H1 (cell line): ENCODE measurements around the gene AP4M1. TPM values are rescaled to one million over a fixed set of nuclear protein-coding genes. Genes with fewer than 3 reads are reported as not detected.

Source experiments
- CTCF ChIA-PET: fragments of 300-600 bp; sonication (Branson Sonifier 250); formaldehyde crosslinking; loops from one replicate; lab custom pipeline; 2021; ENCODE audit not compliant: partially characterized antibody; lab: Charles Lee
- POLR2A ChIA-PET: fragments of 300-600 bp; sonication (Branson Sonifier 250); formaldehyde crosslinking; loops from one replicate; lab custom pipeline; 2021; ENCODE audit warnings: inconsistent platforms; ENCODE audit not compliant: partially characterized antibody; lab: Charles Lee
- DNase-seq, 2 experiments: peaks; one replicate each; pipeline versions ENCODE4 v3.0.0 to v3.0.0-alpha.2; 2010 to 2022; ENCODE audit warnings: low spot score in 2 of 2, low read depth in 1 of 2, mixed read lengths in 1 of 2
- FAIRE-seq: peaks from 2 replicates; lab custom pipeline; 2011; peaks lifted over from hg19 to GRCh38; lab: Jason Lieb, UNC
- H2AFZ ChIP-seq: 2 replicates; pipeline ENCODE4 v1.8.1; 2012; ENCODE audit warnings: low read length, inconsistent platforms
- H2AK5ac ChIP-seq: 2 replicates; pipeline ENCODE4 v1.6.1; 2013; ENCODE audit warnings: low read depth, low read length
- H2BK120ac ChIP-seq: replicated peaks from 2 replicates; pipeline ENCODE3; 2013; ENCODE audit warnings: low read depth, low read length, inconsistent platforms
- H2BK12ac ChIP-seq: 2 replicates; pipeline ENCODE4 v1.6.1; 2013; ENCODE audit warnings: low read depth, low read length
- H2BK15ac ChIP-seq: 2 replicates; pipeline ENCODE4 v1.6.1; 2013; ENCODE audit warnings: low read length
- H2BK20ac ChIP-seq: 2 replicates; pipeline ENCODE4 v1.6.1; 2013; ENCODE audit warnings: low read length
- H2BK5ac ChIP-seq: 2 replicates; pipeline ENCODE4 v1.6.1; 2013; ENCODE audit warnings: low read depth, low read length
- H3K14ac ChIP-seq: 2 replicates; pipeline ENCODE4 v1.6.1; 2013; ENCODE audit warnings: inconsistent platforms; ENCODE audit not compliant: insufficient read length
- H3K18ac ChIP-seq: 2 replicates; pipeline ENCODE4 v1.6.1; 2013; ENCODE audit warnings: low read length; ENCODE audit errors: extremely low read depth
- H3K23ac ChIP-seq: 2 replicates; pipeline ENCODE4 v1.6.1; 2013; ENCODE audit warnings: inconsistent platforms; ENCODE audit not compliant: insufficient read length
- H3K23me2 ChIP-seq: 2 replicates; pipeline ENCODE4 v1.6.1; 2013; ENCODE audit warnings: low read depth, low read length
- H3K27ac ChIP-seq: 2 replicates; pipeline ENCODE4 v1.6.1; 2011; ENCODE audit warnings: low read depth, low read length, inconsistent platforms
- H3K27me3 ChIP-seq, 4 experiments: replicated peaks in 1 of 4; 1 replicate in 1 of 4; 2 replicates in 3 of 4; pipeline versions ENCODE4 v1.6.1 to v1.8.1; 2011 to 2013; ENCODE audit warnings: low read length in 3 of 4, mild to moderate bottlenecking in 3 of 4, inconsistent platforms in 2 of 4, mixed read lengths in 2 of 4, moderate library complexity in 1 of 4; ENCODE audit not compliant: control insufficient read depth in 3 of 4, insufficient read depth in 3 of 4; ENCODE audit errors: extremely low read depth in 1 of 4
- H3K36me3 ChIP-seq, 4 experiments: 2 replicates each; pipeline versions ENCODE4 v1.6.1 to v1.8.1; 2011 to 2013; ENCODE audit warnings: mild to moderate bottlenecking in 4 of 4, low read length in 3 of 4, moderate library complexity in 2 of 4, control low read depth in 1 of 4, inconsistent platforms in 1 of 4; ENCODE audit not compliant: insufficient read depth in 4 of 4, control insufficient read depth in 2 of 4
- H3K4ac ChIP-seq: replicated peaks from 2 replicates; pipeline ENCODE3; 2013; ENCODE audit warnings: low read length, low read depth, mixed read lengths, inconsistent platforms; ENCODE audit not compliant: insufficient read length
- H3K4me1 ChIP-seq, 4 experiments: replicated peaks in 1 of 4; 1 replicate in 1 of 4; 2 replicates in 3 of 4; pipeline versions ENCODE4 v1.6.1 to v1.8.1; 2011 to 2013; ENCODE audit warnings: low read length in 3 of 4, inconsistent platforms in 2 of 4, mixed read lengths in 1 of 4; ENCODE audit not compliant: insufficient read depth in 4 of 4, control insufficient read depth in 3 of 4
- H3K4me2 ChIP-seq, 2 experiments: 2 replicates each; pipeline versions ENCODE4 v1.6.1 to v1.8.1; 2011 to 2013; ENCODE audit warnings: low read depth in 2 of 2, low read length in 2 of 2, control low read depth in 1 of 2, inconsistent platforms in 1 of 2, mild to moderate bottlenecking in 1 of 2; ENCODE audit not compliant: insufficient read depth in 1 of 2
- H3K4me3 ChIP-seq, 4 experiments: fragments of 200-600, 300-600 bp in 1 of 4; sonication (generic), shearing (Covaris generic), sonication (Bioruptor Twin) in 1 of 4; 2 replicates each; pipeline versions ENCODE4 v1.5.1 to v1.8.1; 2011 to 2016; ENCODE audit warnings: low read length in 4 of 4, low read depth in 3 of 4, control low read depth in 2 of 4, inconsistent platforms in 2 of 4, mild to moderate bottlenecking in 2 of 4, mixed read lengths in 1 of 4, moderate library complexity in 1 of 4; ENCODE audit not compliant: insufficient read depth in 2 of 4; ENCODE audit errors: extremely low read depth in 1 of 4
- H3K56ac ChIP-seq: replicated peaks from 2 replicates; pipeline ENCODE3; 2013; ENCODE audit warnings: low read depth, mild to moderate bottlenecking, mixed read lengths, low read length, inconsistent platforms; ENCODE audit not compliant: insufficient read length
- H3K79me1 ChIP-seq: 2 replicates; pipeline ENCODE4 v1.6.1; 2013; ENCODE audit warnings: low read depth, low read length, control low read depth
- H3K79me2 ChIP-seq, 2 experiments: 2 replicates each; pipeline versions ENCODE4 v1.6.1 to v1.8.1; 2012 to 2013; ENCODE audit warnings: low read length in 2 of 2, mild to moderate bottlenecking in 2 of 2, inconsistent platforms in 1 of 2; ENCODE audit not compliant: insufficient read depth in 2 of 2, control insufficient read depth in 1 of 2
- H3K9ac ChIP-seq, 4 experiments: replicated peaks in 1 of 4; 1 replicate in 1 of 4; 2 replicates in 3 of 4; pipeline versions ENCODE4 v1.6.1 to v1.8.1; 2011 to 2013; ENCODE audit warnings: low read depth in 3 of 4, low read length in 3 of 4, control low read depth in 2 of 4, mild to moderate bottlenecking in 2 of 4, moderate library complexity in 2 of 4, inconsistent platforms in 1 of 4; ENCODE audit errors: extremely low read depth in 1 of 4
- H3K9me3 ChIP-seq, 2 experiments: 2 replicates each; pipeline versions ENCODE4 v1.6.1 to v1.8.1; 2012 to 2013; ENCODE audit warnings: mild to moderate bottlenecking in 2 of 2, moderate library complexity in 2 of 2, control low read depth in 1 of 2, inconsistent platforms in 1 of 2, low read depth in 1 of 2, low read length in 1 of 2, mixed read lengths in 1 of 2; ENCODE audit not compliant: insufficient read depth in 2 of 2
- H4K20me1 ChIP-seq, 2 experiments: replicated peaks in 1 of 2; 2 replicates each; pipeline versions ENCODE3 to v1.8.1; 2011 to 2013; ENCODE audit warnings: inconsistent platforms in 2 of 2, low read length in 2 of 2, mild to moderate bottlenecking in 1 of 2; ENCODE audit not compliant: insufficient read depth in 2 of 2, control insufficient read depth in 1 of 2
- H4K5ac ChIP-seq: 2 replicates; pipeline ENCODE4 v1.6.1; 2013; ENCODE audit warnings: low read length, low read depth, mixed read lengths, inconsistent platforms; ENCODE audit not compliant: insufficient read length
- H4K8ac ChIP-seq: 2 replicates; pipeline ENCODE4 v1.8.0; 2013; ENCODE audit warnings: mild to moderate bottlenecking, moderate library complexity, low read length, inconsistent platforms; ENCODE audit not compliant: insufficient read depth; ENCODE audit errors: extremely low read depth
- H4K91ac ChIP-seq: replicated peaks from 2 replicates; pipeline ENCODE3; 2013; ENCODE audit warnings: low read length, mixed read lengths, inconsistent platforms; ENCODE audit not compliant: insufficient read length
- ATF3 ChIP-seq: IDR thresholded peaks from 2 replicates; pipeline ENCODE4 v1.6.1; 2011; ENCODE audit warnings: low read depth, mild to moderate bottlenecking, low read length; ENCODE audit not compliant: insufficient read depth
- CHD1 ChIP-seq: IDR thresholded peaks from 2 replicates; pipeline ENCODE4 v1.6.1; 2012; ENCODE audit warnings: low read depth, low read length, improper control_type of control experiment
- GTF2F1 ChIP-seq: IDR thresholded peaks from 2 replicates; pipeline ENCODE4 v1.6.1; 2012; ENCODE audit warnings: low read depth, low read length, improper control_type of control experiment, borderline replicate concordance
- NANOG ChIP-seq: IDR thresholded peaks from 2 replicates; pipeline ENCODE4 v1.6.1; 2011; ENCODE audit warnings: low read length, low read depth, mild to moderate bottlenecking, inconsistent platforms; ENCODE audit not compliant: insufficient read depth, poor library complexity, severe bottlenecking
- SIRT6 ChIP-seq: IDR thresholded peaks from one replicate; pipeline ENCODE4 v1.7.1; 2012; ENCODE audit warnings: low read length, inconsistent platforms
- SRF ChIP-seq: IDR thresholded peaks from 2 replicates; pipeline ENCODE4 v1.6.1; 2011; ENCODE audit warnings: mild to moderate bottlenecking, low read depth, low read length, moderate library complexity
- TAF7 ChIP-seq: optimal IDR thresholded peaks from 2 replicates; pipeline ENCODE3; 2011; ENCODE audit warnings: low read depth, mild to moderate bottlenecking, inconsistent platforms, low read length, moderate library complexity, borderline replicate concordance
- TCF12 ChIP-seq: IDR thresholded peaks from 2 replicates; pipeline ENCODE4 v1.6.1; 2011; ENCODE audit warnings: low read depth, mild to moderate bottlenecking, low read length
- WGBS, 2 experiments: shearing (Covaris generic) in 1 of 2; methylation state at CpG; one replicate each; pipeline versions ENCODE4 v1.1.6 to v1.1.7; 2013 to 2015; ENCODE audit warnings: low lambda C conversion rate in 2 of 2, mixed read lengths in 2 of 2, inconsistent platforms in 1 of 2, low coverage in 1 of 2, missing lambda C conversion rate in 1 of 2; ENCODE audit not compliant: insufficient replicate concordance in 2 of 2, insufficient coverage in 1 of 2, insufficient read length in 1 of 2; ENCODE audit errors: extremely low coverage in 1 of 2, missing lambda C conversion rate in 1 of 2; 5-methylcytosine and 5-hydroxymethylcytosine counted together
- polyA plus RNA-seq, 7 experiments: library from polyadenylated mRNA; depleted of rRNA in 3 of 7; stranded (reverse) in 5 of 7; unstranded in 2 of 7; fragments of >200 nt in 5 of 7; fragments of 200-250 nt in 2 of 7; gene quantifications; 1 replicate in 5 of 7; 2 replicates in 1 of 7; 4 replicates in 1 of 7; pipeline versions ENCODE4 v1.2.1 to v1.2.3, GENCODE V29; 2011 to 2013; ENCODE audit warnings: missing spikeins in 2 of 7, mixed read lengths in 2 of 7
- total RNA-seq: library from RNA; stranded (reverse); fragmentation: NEBNext Ultra II Directional; extraction: Animal tissue kit (Norgen Biotek cat#: 25700); gene quantifications from 2 replicates; pipeline ENCODE4 v1.2.1, GENCODE V29; 2021
- TF ChIP-seq, protein P1 (sequence below): IDR thresholded peaks from 2 replicates; pipeline ENCODE4 v1.6.1; 2011; ENCODE audit warnings: low read length, improper control_type of control experiment

The AP4M1 gene
- total and polyA plus RNA-seq, 2 of the 8 experiments (the other 6 are each of a cell fraction or from before 2014, with no cell fraction given) = 15.2 to 16.6 TPM

DNA sequence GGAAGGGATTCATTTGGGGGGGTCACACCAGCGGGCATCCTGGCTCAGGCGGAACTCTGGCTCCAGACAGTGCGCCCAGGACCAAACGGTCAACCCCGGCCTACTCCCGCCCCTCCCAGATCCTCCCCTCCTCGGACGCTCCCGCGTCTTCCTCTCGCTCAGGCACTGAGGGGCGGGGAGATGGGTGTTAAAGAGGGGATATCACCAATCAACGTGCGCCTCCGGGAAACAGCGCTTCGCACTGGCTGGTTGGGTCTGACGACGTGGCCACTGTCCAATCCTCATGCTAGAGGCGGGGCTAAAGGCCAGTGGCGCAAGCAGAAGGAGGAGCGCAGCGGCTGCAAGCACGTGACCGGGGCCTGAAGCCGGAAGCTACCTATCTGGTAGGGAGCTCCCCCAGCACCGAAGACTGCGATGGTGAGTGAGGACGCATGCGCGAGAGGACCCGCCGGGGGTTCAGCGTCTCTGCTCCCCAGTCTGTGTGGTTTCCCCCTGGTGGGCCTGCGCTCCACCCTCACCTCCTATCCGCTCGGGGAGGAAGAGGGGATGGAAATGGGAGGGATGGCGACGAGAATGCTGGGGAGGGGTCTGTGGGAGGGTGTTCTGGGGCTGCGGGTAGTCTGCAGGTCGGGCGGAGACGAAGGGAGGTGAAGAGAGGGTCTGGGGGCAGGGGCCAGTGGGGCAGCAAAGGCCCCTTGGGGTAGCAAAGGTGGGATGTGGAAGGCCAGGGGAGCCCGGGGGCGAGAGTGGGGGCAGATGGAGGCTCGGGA is 47.3 kb downstream of the AP4M1 start, which contains the start of gene LAMTOR4:
TSS of gene LAMTOR4 (plus strand) at position 360 of the 770 bp plus-strand sequence. CDS start at position 415, 55 bp downstream.
- Histone ChIP-seq H2BK120ac (no peak within 1 kb of the TSS), H2AK5ac (no peak within 1 kb of the TSS), H3K4ac (peak within 1 kb of the TSS; percentile 96), H3K36me3 (peaks cover 2 to 14% (median 8%) of the 10 kb centered on the region in 4 experiments; a peak in 5 of 8 replicates), H3K79me1 (no peaks in the 10 kb centered on the region; the same call in 1 of the 2 replicates), H3K4me2 (peak within 1 kb of the TSS; percentile 55 to 80), H3K23ac (no peak within 1 kb of the TSS), H4K5ac (peak within 1 kb of the TSS; percentile 92), H3K18ac (peak within 1 kb of the TSS; percentile 98), H3K4me1 (peaks cover 0 to 4% (median under 1%) of the 10 kb centered on the region in 4 experiments; a peak in 3 of 7 replicates), H4K91ac (peak within 1 kb of the TSS; percentile 86), H2BK12ac (no peak within 1 kb of the TSS), H3K23me2 (peaks cover 3% of the 10 kb centered on the region), H3K9ac (peak within 1 kb of the TSS; percentile 69 to 81 (median 75)), H3K4me3 (peak within 1 kb of the TSS; percentile 71 to 89 (median 78)), H2AFZ (peak within 1 kb of the TSS; percentile 28; the same call in 1 of the 2 replicates), H4K20me1 (peaks cover 1 to 4% of the 10 kb centered on the region in 2 experiments), H3K27me3 (no peaks in the 10 kb centered on the region), H2BK5ac (peak within 1 kb of the TSS; percentile 98), H3K56ac (peak within 1 kb of the TSS; percentile 83), H3K27ac (no peak within 1 kb of the TSS), H3K14ac (no peak within 1 kb of the TSS), H3K79me2 (peaks cover 0 to 12% of the 10 kb centered on the region in 2 experiments; a peak in 2 of 4 replicates), H2BK15ac (no peak within 1 kb of the TSS), H4K8ac (peak within 1 kb of the TSS; percentile 94), H2BK20ac (peak within 1 kb of the TSS; percentile 43; the same call in 1 of the 2 replicates), H3K9me3 (no peaks in the 10 kb centered on the region)
- CTCF ChIA-PET = interaction anchor here (0.7 to 10.2 kb wide), 3 partner anchors 11 to 40 kb away, joined by 3 to 108 read pairs (median 5); no protein-coding TSS in a partner anchor
- WGBS, 2 experiments = 2% methylated on average over 42 of the region's 46 CpGs; no CpG with 5 or more reads in 1 of the 2 experiments
- POLR2A ChIA-PET = interaction anchor here (0.9 to 2.8 kb wide), 21 partner anchors 9 to 63 kb away, joined by 3 to 45 read pairs (median 5); partner anchors contain the start of genes AP4M1, GAL3ST4, GPC2 and MBLAC1
- DNase-seq (peak; percentile 94 to 99), FAIRE-seq (peak; percentile 60)
- TF ChIP-seq CHD1 (no peak), SIRT6 (no peak), GTF2F1 (no peak), NANOG (no peak), SRF (no peak), TCF12 (no peak), ATF3 (peak; percentile 32; the same call in 1 of the 2 replicates), TAF7 (no peak)
- TF ChIP-seq, protein P1, sequence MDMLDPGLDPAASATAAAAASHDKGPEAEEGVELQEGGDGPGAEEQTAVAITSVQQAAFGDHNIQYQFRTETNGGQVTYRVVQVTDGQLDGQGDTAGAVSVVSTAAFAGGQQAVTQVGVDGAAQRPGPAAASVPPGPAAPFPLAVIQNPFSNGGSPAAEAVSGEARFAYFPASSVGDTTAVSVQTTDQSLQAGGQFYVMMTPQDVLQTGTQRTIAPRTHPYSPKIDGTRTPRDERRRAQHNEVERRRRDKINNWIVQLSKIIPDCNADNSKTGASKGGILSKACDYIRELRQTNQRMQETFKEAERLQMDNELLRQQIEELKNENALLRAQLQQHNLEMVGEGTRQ = peak; percentile 93
